ENCODE measurements around the gene CCPG1.
"Not testable (repeated sequence)": the region's sequence is repeated elsewhere in the genome, so short reads cannot be mapped to it uniquely, and the experiment has no call there.

The CCPG1 gene

DNA sequence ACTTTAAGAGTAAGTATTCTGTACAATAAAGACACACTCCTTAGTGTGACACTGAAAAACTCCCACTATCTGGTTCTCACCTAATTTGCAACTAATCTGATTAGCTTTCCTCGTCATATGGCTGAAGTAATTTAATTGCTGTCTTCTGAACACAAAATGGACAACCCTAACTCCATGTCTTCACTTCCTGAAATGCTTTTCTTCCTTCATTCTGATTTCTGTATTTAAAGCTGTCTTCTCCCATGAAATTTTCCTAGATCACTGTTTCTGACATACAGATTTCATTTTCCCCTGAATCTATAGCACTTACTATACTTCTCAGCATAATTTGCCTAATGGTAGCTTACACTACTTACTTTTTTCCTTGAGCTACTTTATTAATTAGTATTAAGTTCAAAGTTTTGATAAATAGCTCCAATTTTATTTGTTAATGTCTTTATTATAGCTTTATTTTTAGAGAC lies 6.3 kb downstream of the CCPG1 start:
- H3K4me3 ChIP-seq (ENCODE audit: low read length), result no peak overlapping the region
- no peaks in the 10 kb centered on the region for H3F3A ChIP-seq (ENCODE audit: control insufficient read depth, insufficient read depth)
- no peak overlapping the region for H3K4me2 ChIP-seq (ENCODE audit: low read length)
- H3K27me3 ChIP-seq (ENCODE audit: control insufficient read depth, low read length), result no peaks in the 10 kb centered on the region
- H3K9me3 ChIP-seq (ENCODE audit: control insufficient read depth, insufficient read depth, low read length), result no peaks in the 10 kb centered on the region
- no peaks in the 10 kb centered on the region for H3K36me3 ChIP-seq (ENCODE audit: control insufficient read depth, low read length)
- no peaks in the 10 kb centered on the region for H3K79me2 ChIP-seq (ENCODE audit: control insufficient read depth, low read length)
- H4K20me1 ChIP-seq (ENCODE audit: control insufficient read depth, insufficient read depth, low read depth, low read length), result no peaks in the 10 kb centered on the region
- H3K4me1 ChIP-seq (ENCODE audit: control insufficient read depth, low read length), result peaks cover 24% of the 10 kb centered on the region
- no peaks in the 10 kb centered on the region for H3K9me2 ChIP-seq (replicated peaks; ENCODE audit: control insufficient read depth, low read length)
- no peak for TF ChIP-seq EZH2phosphoT487 (IDR thresholded peaks at IDR 0.05; ENCODE audit: borderline replicate concordance, low read length)
- TF ChIP-seq, protein P1, sequence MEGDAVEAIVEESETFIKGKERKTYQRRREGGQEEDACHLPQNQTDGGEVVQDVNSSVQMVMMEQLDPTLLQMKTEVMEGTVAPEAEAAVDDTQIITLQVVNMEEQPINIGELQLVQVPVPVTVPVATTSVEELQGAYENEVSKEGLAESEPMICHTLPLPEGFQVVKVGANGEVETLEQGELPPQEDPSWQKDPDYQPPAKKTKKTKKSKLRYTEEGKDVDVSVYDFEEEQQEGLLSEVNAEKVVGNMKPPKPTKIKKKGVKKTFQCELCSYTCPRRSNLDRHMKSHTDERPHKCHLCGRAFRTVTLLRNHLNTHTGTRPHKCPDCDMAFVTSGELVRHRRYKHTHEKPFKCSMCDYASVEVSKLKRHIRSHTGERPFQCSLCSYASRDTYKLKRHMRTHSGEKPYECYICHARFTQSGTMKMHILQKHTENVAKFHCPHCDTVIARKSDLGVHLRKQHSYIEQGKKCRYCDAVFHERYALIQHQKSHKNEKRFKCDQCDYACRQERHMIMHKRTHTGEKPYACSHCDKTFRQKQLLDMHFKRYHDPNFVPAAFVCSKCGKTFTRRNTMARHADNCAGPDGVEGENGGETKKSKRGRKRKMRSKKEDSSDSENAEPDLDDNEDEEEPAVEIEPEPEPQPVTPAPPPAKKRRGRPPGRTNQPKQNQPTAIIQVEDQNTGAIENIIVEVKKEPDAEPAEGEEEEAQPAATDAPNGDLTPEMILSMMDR (IDR thresholded peaks at IDR 0.05; ENCODE audit: low read depth, low read length, poor library complexity, severe bottlenecking), result no peak
- no peak overlapping the region for H3K27ac ChIP-seq (ENCODE audit: low read depth, low read length)

DNA sequence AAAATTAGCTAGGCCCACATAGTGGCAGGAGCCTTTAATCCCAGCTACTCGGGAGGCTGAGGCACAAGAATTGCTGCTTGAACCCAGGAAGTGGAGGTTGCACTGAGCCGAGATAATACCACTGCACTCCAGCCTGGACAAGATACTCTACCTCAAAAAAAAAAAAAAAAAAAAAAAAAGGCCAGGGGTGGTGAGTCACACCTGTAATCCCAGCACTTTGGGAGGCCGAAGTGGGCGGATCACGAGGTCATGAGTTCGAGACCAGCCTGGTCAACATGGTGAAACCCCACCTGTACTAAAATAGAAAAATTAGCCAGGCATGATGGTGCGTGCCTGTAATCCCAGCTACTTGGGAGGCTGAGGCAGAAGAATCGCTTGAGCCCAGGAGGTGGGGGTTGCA lies 8.1 kb downstream of the CCPG1 start:
- H3K9me3 ChIP-seq (ENCODE audit: control insufficient read depth, insufficient read depth, low read length); H3K4me3 ChIP-seq (ENCODE audit: low read length); H3K9me2 ChIP-seq (replicated peaks; ENCODE audit: control insufficient read depth, low read length); H3K4me2 ChIP-seq (ENCODE audit: low read length); H3F3A ChIP-seq (ENCODE audit: control insufficient read depth, insufficient read depth); H3K27ac ChIP-seq (ENCODE audit: low read depth, low read length); H3K79me2 ChIP-seq (ENCODE audit: control insufficient read depth, low read length); H4K20me1 ChIP-seq (ENCODE audit: control insufficient read depth, insufficient read depth, low read depth, low read length); H3K27me3 ChIP-seq (ENCODE audit: control insufficient read depth, low read length); H3K36me3 ChIP-seq (ENCODE audit: control insufficient read depth, low read length): not testable (repeated sequence)
- peaks cover 24% of the 10 kb centered on the region for H3K4me1 ChIP-seq (ENCODE audit: control insufficient read depth, low read length)

DNA sequence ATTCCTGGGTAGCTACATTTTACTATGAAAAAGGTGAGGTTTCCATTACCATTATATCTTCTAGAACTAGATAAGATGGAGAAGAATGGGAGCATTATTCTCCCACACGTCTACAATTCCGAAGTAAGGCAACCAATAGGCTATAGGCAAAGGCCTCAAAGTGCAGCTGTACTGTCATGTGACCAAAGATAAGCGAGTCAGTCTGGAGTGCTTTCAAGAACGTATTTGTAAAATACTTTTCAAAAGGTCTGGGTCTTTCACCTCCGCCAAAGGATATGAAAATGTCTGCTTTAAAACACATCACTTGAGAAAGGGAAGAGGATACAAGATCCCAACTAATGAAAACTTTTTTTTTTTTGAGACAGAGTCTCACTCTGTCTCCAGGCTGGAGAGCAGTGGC lies 9.9 kb downstream of the CCPG1 start:
- no peaks in the 10 kb centered on the region for H3K79me2 ChIP-seq (ENCODE audit: control insufficient read depth, low read length)
- H3K4me3 ChIP-seq (ENCODE audit: low read length), result no peak overlapping the region
- H3K27me3 ChIP-seq (ENCODE audit: control insufficient read depth, low read length), result no peaks in the 10 kb centered on the region
- H3K4me2 ChIP-seq (ENCODE audit: low read length), result no peak overlapping the region
- H3F3A ChIP-seq (ENCODE audit: control insufficient read depth, insufficient read depth), result no peaks in the 10 kb centered on the region
- H4K20me1 ChIP-seq (ENCODE audit: control insufficient read depth, insufficient read depth, low read depth, low read length), result no peaks in the 10 kb centered on the region
- H3K9me2 ChIP-seq (replicated peaks; ENCODE audit: control insufficient read depth, low read length), result no peaks in the 10 kb centered on the region
- no peak overlapping the region for H3K27ac ChIP-seq (ENCODE audit: low read depth, low read length)
- no peaks in the 10 kb centered on the region for H3K36me3 ChIP-seq (ENCODE audit: control insufficient read depth, low read length)
- H3K4me1 ChIP-seq (ENCODE audit: control insufficient read depth, low read length), result peaks cover 11% of the 10 kb centered on the region
- no peak for TF ChIP-seq EZH2phosphoT487 (IDR thresholded peaks at IDR 0.05; ENCODE audit: borderline replicate concordance, low read length)
- TF ChIP-seq, protein P1 (IDR thresholded peaks at IDR 0.05; ENCODE audit: low read depth, low read length, poor library complexity, severe bottlenecking), result no peak
- H3K9me3 ChIP-seq (ENCODE audit: control insufficient read depth, insufficient read depth, low read length), result no peaks in the 10 kb centered on the region

DNA sequence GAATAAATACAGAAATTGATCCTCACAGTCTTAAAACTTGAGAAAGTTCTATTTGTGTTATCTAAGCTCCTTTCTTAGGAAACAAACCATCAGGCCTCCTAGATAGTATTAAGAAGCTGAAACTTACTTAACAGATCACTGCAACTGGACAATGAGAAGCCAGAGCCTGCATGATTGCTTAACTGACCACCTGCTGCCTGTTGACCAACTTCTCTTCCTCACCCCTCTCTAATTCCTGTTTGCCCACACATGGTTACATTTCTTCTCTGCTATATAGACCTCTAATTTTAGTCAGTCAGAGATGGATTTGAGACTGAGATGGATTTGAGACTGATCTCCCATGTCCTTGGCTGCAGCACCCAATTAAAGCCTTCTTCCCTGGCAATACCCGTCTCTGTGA lies 13.5 kb downstream of the CCPG1 start:
- H3K27me3 ChIP-seq (ENCODE audit: control insufficient read depth, low read length), result no peaks in the 10 kb centered on the region
- no peaks in the 10 kb centered on the region for H3K36me3 ChIP-seq (ENCODE audit: control insufficient read depth, low read length)
- H3K9me3 ChIP-seq (ENCODE audit: control insufficient read depth, insufficient read depth, low read length), result no peaks in the 10 kb centered on the region
- no peak for TF ChIP-seq EZH2phosphoT487 (IDR thresholded peaks at IDR 0.05; ENCODE audit: borderline replicate concordance, low read length)
- TF ChIP-seq, protein P1 (IDR thresholded peaks at IDR 0.05; ENCODE audit: low read depth, low read length, poor library complexity, severe bottlenecking), result no peak
- no peak overlapping the region for H3K4me2 ChIP-seq (ENCODE audit: low read length)
- H4K20me1 ChIP-seq (ENCODE audit: control insufficient read depth, insufficient read depth, low read depth, low read length), result no peaks in the 10 kb centered on the region
- H3K4me3 ChIP-seq (ENCODE audit: low read length), result no peak overlapping the region
- no peaks in the 10 kb centered on the region for H3K4me1 ChIP-seq (ENCODE audit: control insufficient read depth, low read length)
- no peaks in the 10 kb centered on the region for H3K9me2 ChIP-seq (replicated peaks; ENCODE audit: control insufficient read depth, low read length)
- H3K27ac ChIP-seq (ENCODE audit: low read depth, low read length), result no peak overlapping the region
- no peaks in the 10 kb centered on the region for H3K79me2 ChIP-seq (ENCODE audit: control insufficient read depth, low read length)
- H3F3A ChIP-seq (ENCODE audit: control insufficient read depth, insufficient read depth), result no peaks in the 10 kb centered on the region
